ENCODE results near the gene STK10. TPM values are rescaled to one million over a fixed set of nuclear protein-coding genes. Genes with fewer than 3 reads are reported as not detected.

Gene STK10
- total and polyA plus RNA-seq, 9 of the 15 experiments (the other 6 are each of a cell fraction or from before 2014, with no cell fraction given), result 0.30 to 6.7 (median 2.4) TPM

DNA sequence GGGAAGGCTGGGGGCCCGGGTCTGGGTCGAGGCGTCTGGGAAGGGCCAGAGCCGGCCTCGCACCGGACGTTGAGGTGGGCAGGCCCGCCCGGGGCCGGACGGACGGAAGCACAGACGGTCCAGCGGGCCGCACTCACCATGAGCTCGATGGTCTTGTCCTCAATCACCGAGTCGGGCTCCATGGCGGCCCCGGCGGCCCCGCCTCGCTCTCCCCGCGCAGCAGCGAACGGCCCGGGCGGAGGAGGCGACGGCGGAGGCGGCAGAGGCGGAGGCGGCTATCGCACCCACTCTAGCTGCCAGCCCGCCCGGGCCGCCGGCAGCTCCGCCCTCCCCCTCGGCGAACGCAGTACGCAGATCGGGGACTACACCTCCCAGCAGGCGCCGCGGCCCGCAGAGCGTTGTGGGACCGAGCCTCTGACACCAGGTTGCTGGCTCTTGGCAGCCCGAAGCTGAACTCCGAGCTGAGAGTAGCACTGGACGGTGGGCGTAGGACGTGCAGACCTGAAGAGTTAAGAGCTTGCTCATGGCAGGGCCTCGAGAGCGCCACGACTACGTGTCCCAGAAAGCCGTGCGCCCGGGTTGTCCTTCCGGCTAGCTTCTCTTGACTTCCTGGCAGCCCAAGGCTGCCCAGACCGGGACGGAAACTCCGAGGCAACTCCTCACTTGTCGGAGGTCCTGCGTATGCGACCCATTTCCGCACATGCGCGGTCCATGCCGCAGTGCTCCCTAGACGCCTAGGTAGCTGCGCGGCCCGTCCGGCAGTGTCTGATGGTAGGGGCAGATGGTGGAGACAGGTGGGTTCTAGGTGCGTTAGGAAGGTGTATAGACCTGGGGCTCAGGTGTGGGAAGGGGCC lies 181.5 kb downstream of the STK10 start, which contains the start of gene FBXW11 (continued):
- TF ChIP-seq, protein P1, sequence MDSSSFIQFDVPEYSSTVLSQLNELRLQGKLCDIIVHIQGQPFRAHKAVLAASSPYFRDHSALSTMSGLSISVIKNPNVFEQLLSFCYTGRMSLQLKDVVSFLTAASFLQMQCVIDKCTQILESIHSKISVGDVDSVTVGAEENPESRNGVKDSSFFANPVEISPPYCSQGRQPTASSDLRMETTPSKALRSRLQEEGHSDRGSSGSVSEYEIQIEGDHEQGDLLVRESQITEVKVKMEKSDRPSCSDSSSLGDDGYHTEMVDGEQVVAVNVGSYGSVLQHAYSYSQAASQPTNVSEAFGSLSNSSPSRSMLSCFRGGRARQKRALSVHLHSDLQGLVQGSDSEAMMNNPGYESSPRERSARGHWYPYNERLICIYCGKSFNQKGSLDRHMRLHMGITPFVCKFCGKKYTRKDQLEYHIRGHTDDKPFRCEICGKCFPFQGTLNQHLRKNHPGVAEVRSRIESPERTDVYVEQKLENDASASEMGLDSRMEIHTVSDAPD (CRISPR knock-in tag; IDR thresholded peaks at IDR 0.05), result no peak
- TF ChIP-seq SREBF1 (IDR thresholded peaks at IDR 0.05; ENCODE audit: borderline replicate concordance, low read depth, low read length) (0 out of 2 replicates have a peak, but pooled peaks have one; percentile 20), U2AF1 (optimal IDR thresholded peaks at IDR 0.05; ENCODE audit: low read depth, low read length) (no peak), RB1 (IDR thresholded peaks at IDR 0.05; ENCODE audit: low read depth) (peak; percentile 75), E2F3 (CRISPR knock-in tag; IDR thresholded peaks at IDR 0.05) (peak; percentile 59), ZFP1 (CRISPR knock-in tag; IDR thresholded peaks at IDR 0.05) (no peak), RFX7 (CRISPR knock-in tag; IDR thresholded peaks at IDR 0.05) (no peak), YY1 (IDR thresholded peaks at IDR 0.05; ENCODE audit: borderline replicate concordance in 1 of 3, control insufficient read depth in 1 of 3, extremely low read depth in 1 of 3, insufficient read depth in 3 of 3, insufficient read length in 1 of 3, insufficient replicate concordance in 2 of 3, low read depth in 1 of 3, low read length in 2 of 3) (peak in 2 of 3 experiments; percentile 40 to 71), ZNF134 (CRISPR knock-in tag; conservative IDR thresholded peaks at IDR 0.05) (peak; percentile 70), KAT7 (CRISPR knock-in tag; IDR thresholded peaks at IDR 0.05; ENCODE audit: borderline replicate concordance) (peak; percentile 56; the same call in 1 of the 2 replicates), MCM2 (IDR thresholded peaks at IDR 0.05; ENCODE audit: low read depth) (no peak), ZNF431 (CRISPR knock-in tag; IDR thresholded peaks at IDR 0.05) (no peak), TRIM28 (IDR thresholded peaks at IDR 0.05) (peak; percentile 17; the same call in 1 of the 2 replicates), ZNF140 (CRISPR knock-in tag; IDR thresholded peaks at IDR 0.05) (no peak), POLR3A (IDR thresholded peaks at IDR 0.05; ENCODE audit: borderline replicate concordance, extremely low read depth, insufficient read depth, insufficient read length) (no peak)
- TF ChIP-seq, protein P2, sequence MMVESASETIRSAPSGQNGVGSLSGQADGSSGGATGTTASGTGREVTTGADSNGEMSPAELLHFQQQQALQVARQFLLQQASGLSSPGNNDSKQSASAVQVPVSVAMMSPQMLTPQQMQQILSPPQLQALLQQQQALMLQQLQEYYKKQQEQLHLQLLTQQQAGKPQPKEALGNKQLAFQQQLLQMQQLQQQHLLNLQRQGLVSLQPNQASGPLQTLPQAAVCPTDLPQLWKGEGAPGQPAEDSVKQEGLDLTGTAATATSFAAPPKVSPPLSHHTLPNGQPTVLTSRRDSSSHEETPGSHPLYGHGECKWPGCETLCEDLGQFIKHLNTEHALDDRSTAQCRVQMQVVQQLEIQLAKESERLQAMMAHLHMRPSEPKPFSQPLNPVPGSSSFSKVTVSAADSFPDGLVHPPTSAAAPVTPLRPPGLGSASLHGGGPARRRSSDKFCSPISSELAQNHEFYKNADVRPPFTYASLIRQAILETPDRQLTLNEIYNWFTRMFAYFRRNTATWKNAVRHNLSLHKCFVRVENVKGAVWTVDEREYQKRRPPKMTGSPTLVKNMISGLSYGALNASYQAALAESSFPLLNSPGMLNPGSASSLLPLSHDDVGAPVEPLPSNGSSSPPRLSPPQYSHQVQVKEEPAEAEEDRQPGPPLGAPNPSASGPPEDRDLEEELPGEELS (CRISPR knock-in tag; IDR thresholded peaks at IDR 0.05; ENCODE audit: borderline replicate concordance), result no peak
- TF ChIP-seq, protein P3, sequence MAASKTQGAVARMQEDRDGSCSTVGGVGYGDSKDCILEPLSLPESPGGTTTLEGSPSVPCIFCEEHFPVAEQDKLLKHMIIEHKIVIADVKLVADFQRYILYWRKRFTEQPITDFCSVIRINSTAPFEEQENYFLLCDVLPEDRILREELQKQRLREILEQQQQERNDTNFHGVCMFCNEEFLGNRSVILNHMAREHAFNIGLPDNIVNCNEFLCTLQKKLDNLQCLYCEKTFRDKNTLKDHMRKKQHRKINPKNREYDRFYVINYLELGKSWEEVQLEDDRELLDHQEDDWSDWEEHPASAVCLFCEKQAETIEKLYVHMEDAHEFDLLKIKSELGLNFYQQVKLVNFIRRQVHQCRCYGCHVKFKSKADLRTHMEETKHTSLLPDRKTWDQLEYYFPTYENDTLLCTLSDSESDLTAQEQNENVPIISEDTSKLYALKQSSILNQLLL (CRISPR knock-in tag; IDR thresholded peaks at IDR 0.05; ENCODE audit: borderline replicate concordance), result no peak
- TF ChIP-seq, protein P4, sequence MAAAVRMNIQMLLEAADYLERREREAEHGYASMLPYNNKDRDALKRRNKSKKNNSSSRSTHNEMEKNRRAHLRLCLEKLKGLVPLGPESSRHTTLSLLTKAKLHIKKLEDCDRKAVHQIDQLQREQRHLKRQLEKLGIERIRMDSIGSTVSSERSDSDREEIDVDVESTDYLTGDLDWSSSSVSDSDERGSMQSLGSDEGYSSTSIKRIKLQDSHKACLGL (CRISPR knock-in tag; IDR thresholded peaks at IDR 0.05; ENCODE audit: borderline replicate concordance, poor library complexity, severe bottlenecking), result no peak
- TF ChIP-seq, protein P5, sequence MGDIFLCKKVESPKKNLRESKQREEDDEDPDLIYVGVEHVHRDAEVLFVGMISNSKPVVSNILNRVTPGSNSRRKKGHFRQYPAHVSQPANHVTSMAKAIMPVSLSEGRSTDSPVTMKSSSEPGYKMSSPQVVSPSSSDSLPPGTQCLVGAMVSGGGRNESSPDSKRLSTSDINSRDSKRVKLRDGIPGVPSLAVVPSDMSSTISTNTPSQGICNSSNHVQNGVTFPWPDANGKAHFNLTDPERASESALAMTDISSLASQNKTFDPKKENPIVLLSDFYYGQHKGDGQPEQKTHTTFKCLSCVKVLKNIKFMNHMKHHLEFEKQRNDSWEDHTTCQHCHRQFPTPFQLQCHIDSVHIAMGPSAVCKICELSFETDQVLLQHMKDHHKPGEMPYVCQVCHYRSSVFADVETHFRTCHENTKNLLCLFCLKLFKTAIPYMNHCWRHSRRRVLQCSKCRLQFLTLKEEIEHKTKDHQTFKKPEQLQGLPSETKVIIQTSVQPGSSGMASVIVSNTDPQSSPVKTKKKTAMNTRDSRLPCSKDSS (IDR thresholded peaks at IDR 0.05; ENCODE audit: low read depth, partially characterized antibody), result no peak
